Suppressor macrophage treated with lipopolysaccharide for 1 hour (primary cell): ENCODE results near the gene TULP1.

Experiments used
- DNase-seq, 3 donors: peaks; one replicate each; pipeline ENCODE4 v3.0.0-alpha.2; 2020 to 2022

Gene TULP1

GRCh38 chr6:35496036-35496840 lies 16.5 kb downstream of the TULP1 start:
- DNase-seq: no peak

- DNase-seq: no peak
These were observed 17.2 kb downstream of the TULP1 start for GRCh38 chr6:35495258-35496035.

GRCh38 chr6:35494161-35494563 lies 18.5 kb downstream of the TULP1 start:
- DNase-seq: peak; percentile 84 to 91 (median 91)

- no peak for DNase-seq
These were observed 19.3 kb downstream of the TULP1 start for GRCh38 chr6:35493307-35493983.

GRCh38 chr6:35492974-35493284 lies 19.8 kb downstream of the TULP1 start:
- DNase-seq: peak; percentile 46 to 57 (median 55)

- no peak for DNase-seq
These were observed 20.3 kb downstream of the TULP1 start for GRCh38 chr6:35492258-35492973.

GRCh38 chr6:35491558-35492257 lies 21.0 kb downstream of the TULP1 start:
- no peak for DNase-seq

- no peak for DNase-seq
These were observed 21.7 kb downstream of the TULP1 start for GRCh38 chr6:35490821-35491557.

- no peak for DNase-seq
These were observed 22.5 kb downstream of the TULP1 start for GRCh38 chr6:35489995-35490791.

- DNase-seq: no peak
These were observed 23.6 kb downstream of the TULP1 start for GRCh38 chr6:35489066-35489465.

- no peak for DNase-seq
These were observed 24.2 kb downstream of the TULP1 start for GRCh38 chr6:35488517-35488862.

- peak; percentile 55 to 65 (median 57) for DNase-seq
These were observed 24.8 kb downstream of the TULP1 start for GRCh38 chr6:35487658-35488516.

- no peak for DNase-seq
These were observed 26.4 kb downstream of the TULP1 start for GRCh38 chr6:35486005-35486925.

- no peak for DNase-seq
These were observed 27.3 kb downstream of the TULP1 start for GRCh38 chr6:35485402-35485877.

GRCh38 chr6:35484921-35485392 lies 27.7 kb downstream of the TULP1 start:
- peak; percentile 54 to 59 (median 59) for DNase-seq

- DNase-seq: no peak
These were observed 28.6 kb downstream of the TULP1 start for GRCh38 chr6:35483893-35484645.

- DNase-seq: no peak
These were observed 29.2 kb downstream of the TULP1 start for GRCh38 chr6:35483490-35483889.

- no peak for DNase-seq
These were observed 29.6 kb downstream of the TULP1 start for GRCh38 chr6:35483062-35483461.
